Neural progenitor cell (in vitro differentiated cells): ENCODE measurements around the gene NTPCR. TPM values are rescaled to one million over a fixed set of nuclear protein-coding genes. Genes with fewer than 3 reads are reported as not detected.

ENCODE experiments used
- DNase-seq: peaks from one replicate; pipeline ENCODE4 v3.0.0-alpha.2; 2016; ENCODE audit warnings: low spot score
- H2AFZ ChIP-seq: fragments of 200-600 bp; sonication (generic); replicated peaks from 2 replicates; pipeline ENCODE4 v1.6.1; 2016; ENCODE audit warnings: antibody characterized with exemption
- H3F3A ChIP-seq: fragments of 200-600 bp; sonication (generic); 2 replicates; pipeline ENCODE4 v1.6.1; 2016; ENCODE audit warnings: antibody characterized with exemption, low read depth
- H3K27ac ChIP-seq: fragments of 200-600 bp; sonication (generic); 2 replicates; pipeline ENCODE4 v1.5.1; 2016; ENCODE audit warnings: mild to moderate bottlenecking
- H3K27me3 ChIP-seq: fragments of 200-600 bp; sonication (generic); 2 replicates; pipeline ENCODE4 v1.6.1; 2016; ENCODE audit warnings: mild to moderate bottlenecking, moderate library complexity
- H3K36me3 ChIP-seq: fragments of 200-600 bp; sonication (generic); 2 replicates; pipeline ENCODE4 v1.5.1; 2016
- H3K4me1 ChIP-seq: fragments of 200-600 bp; sonication (generic); 2 replicates; pipeline ENCODE4 v1.6.1; 2016; ENCODE audit warnings: mixed run types
- H3K4me2 ChIP-seq: fragments of 200-600 bp; sonication (generic); 2 replicates; pipeline ENCODE4 v1.6.1; 2016
- H3K4me3 ChIP-seq: fragments of 200-600 bp; sonication (generic); 2 replicates; pipeline ENCODE4 v1.5.1; 2016
- H3K79me2 ChIP-seq: fragments of 200-600 bp; sonication (generic); 2 replicates; pipeline ENCODE4 v1.6.1; 2016; ENCODE audit warnings: low read depth
- H3K9ac ChIP-seq: fragments of 200-600 bp; sonication (generic); 2 replicates; pipeline ENCODE4 v1.6.1; 2016
- H3K9me3 ChIP-seq: fragments of 200-600 bp; sonication (generic); 2 replicates; pipeline ENCODE4 v1.5.1; 2016; ENCODE audit warnings: low read depth
- H4K20me1 ChIP-seq: fragments of 200-600 bp; sonication (generic); 2 replicates; pipeline ENCODE4 v1.6.1; 2016; ENCODE audit warnings: low read depth
- H3K27ac Mint-ChIP-seq: 3 replicates; pipeline ENCODE4 v1.8.0; 2021; ENCODE audit warnings: mixed read lengths
- H3K27me3 Mint-ChIP-seq: 2 replicates; pipeline ENCODE4 v1.8.0; 2022; ENCODE audit warnings: low read depth, mild to moderate bottlenecking, inconsistent platforms, moderate library complexity, mixed read lengths; ENCODE audit not compliant: insufficient read depth
- H3K36me3 Mint-ChIP-seq: 3 replicates; pipeline ENCODE4 v1.8.0; 2021; ENCODE audit warnings: mixed read lengths
- H3K4me1 Mint-ChIP-seq: 3 replicates; pipeline ENCODE4 v1.8.0; 2021; ENCODE audit warnings: mixed read lengths
- H3K4me3 Mint-ChIP-seq: 3 replicates; pipeline ENCODE4 v1.8.0; 2021; ENCODE audit warnings: mild to moderate bottlenecking, moderate library complexity, mixed read lengths
- H3K9me3 Mint-ChIP-seq: 3 replicates; pipeline ENCODE4 v1.8.0; 2020; ENCODE audit warnings: mixed read lengths
- CTCF ChIP-seq: fragments of 200-600 bp; sonication (generic); IDR thresholded peaks from 2 replicates; pipeline ENCODE4 v1.5.1; 2017; ENCODE audit warnings: antibody characterized with exemption, mild to moderate bottlenecking
- EZH2 ChIP-seq: fragments of 200-600 bp; sonication (generic); IDR thresholded peaks from 2 replicates; pipeline ENCODE4 v1.6.1; 2017; ENCODE audit warnings: antibody characterized with exemption, mild to moderate bottlenecking, moderate library complexity
- EZH2phosphoT487 ChIP-seq: fragments of 200-600 bp; sonication (generic); IDR thresholded peaks from 2 replicates; pipeline ENCODE4 v1.6.1; 2017; ENCODE audit warnings: antibody characterized with exemption
- total RNA-seq: library from RNA; depleted of rRNA; stranded (reverse); fragments of >200 nt; gene quantifications from 2 replicates; pipeline ENCODE4 v1.2.3, GENCODE V29; 2015; ENCODE audit warnings: low replicate concordance

Gene NTPCR
- total RNA-seq, 1 donor from 2014 or later, result 65.7 TPM

GRCh38 chr1:232915212-232915611 is 35.2 kb upstream of the NTPCR start:
- no peaks in the 10 kb centered on the region for H3K4me1 Mint-ChIP-seq

GRCh38 chr1:232917053-232917452 is 33.4 kb upstream of the NTPCR start:
- Histone ChIP-seq H3F3A (no peaks in the 10 kb centered on the region), H3K4me1 (no peaks in the 10 kb centered on the region), H3K27ac (no peak overlapping the region), H3K79me2 (no peaks in the 10 kb centered on the region), H3K9ac (no peak overlapping the region), H3K4me3 (no peak overlapping the region), H3K4me2 (no peak overlapping the region), H3K9me3 (no peaks in the 10 kb centered on the region), H3K27me3 (no peaks in the 10 kb centered on the region), H4K20me1 (no peaks in the 10 kb centered on the region), H2AFZ (no peak overlapping the region), H3K36me3 (no peaks in the 10 kb centered on the region)
- Mint-ChIP-seq H3K4me1 (no peaks in the 10 kb centered on the region), H3K4me3 (no peak overlapping the region), H3K36me3 (peaks cover 5% of the 10 kb centered on the region), H3K27me3 (no peaks in the 10 kb centered on the region), H3K27ac (no peak overlapping the region), H3K9me3 (peaks cover 12% of the 10 kb centered on the region)
- TF ChIP-seq EZH2, result no peak
- TF ChIP-seq EZH2phosphoT487, result no peak
- TF ChIP-seq CTCF, result no peak
- DNase-seq, result no peak

More at GRCh38 chr1:232915212-232915611, 35.2 kb upstream of the NTPCR start:
- H3K9me3 ChIP-seq, result no peaks in the 10 kb centered on the region
- H3F3A ChIP-seq, result no peaks in the 10 kb centered on the region
- no peaks in the 10 kb centered on the region for H3K27me3 Mint-ChIP-seq
- no peaks in the 10 kb centered on the region for H3K79me2 ChIP-seq
- no peak overlapping the region for H3K4me3 Mint-ChIP-seq
- H2AFZ ChIP-seq, result no peak overlapping the region
- H3K27ac Mint-ChIP-seq, result peak overlapping the region; percentile 44
- no peak overlapping the region for H3K4me3 ChIP-seq
- no peak overlapping the region for H3K4me2 ChIP-seq
- H3K27ac ChIP-seq, result no peak overlapping the region
- no peak for DNase-seq
- no peaks in the 10 kb centered on the region for H3K36me3 ChIP-seq
- H3K4me1 ChIP-seq, result peaks cover 7% of the 10 kb centered on the region
- peaks cover 5% of the 10 kb centered on the region for H3K36me3 Mint-ChIP-seq
- no peak for TF ChIP-seq EZH2
- TF ChIP-seq EZH2phosphoT487, result no peak
- H3K9ac ChIP-seq, result no peak overlapping the region
- H3K9me3 Mint-ChIP-seq, result peaks cover 11% of the 10 kb centered on the region
- H3K27me3 ChIP-seq, result no peaks in the 10 kb centered on the region
- no peaks in the 10 kb centered on the region for H4K20me1 ChIP-seq

DNA sequence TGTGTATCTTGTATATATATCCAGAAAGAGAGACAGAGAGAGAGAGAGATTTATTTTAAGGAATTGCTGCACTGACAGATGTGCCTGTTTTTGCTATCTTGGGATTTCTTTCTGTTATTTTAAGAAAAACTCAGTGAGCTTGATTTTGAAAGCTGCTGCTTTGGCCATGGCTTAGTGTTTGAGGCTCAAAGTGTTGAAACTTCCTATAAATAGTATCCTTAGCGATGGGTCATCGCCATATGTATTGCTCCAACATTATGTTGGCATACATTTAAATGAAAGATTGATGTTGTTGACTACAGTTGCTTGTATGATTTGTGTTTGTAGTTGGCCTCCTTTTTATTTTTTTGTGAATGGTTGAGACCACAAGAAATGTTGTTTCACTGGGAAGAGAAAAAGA is 29.0 kb upstream of the NTPCR start:
- no peak overlapping the region for H3K27ac Mint-ChIP-seq
- H3K4me3 ChIP-seq, result no peak overlapping the region
- no peaks in the 10 kb centered on the region for H3K36me3 ChIP-seq
- no peaks in the 10 kb centered on the region for H4K20me1 ChIP-seq
- no peak overlapping the region for H3K27ac ChIP-seq
- no peaks in the 10 kb centered on the region for H3K4me1 ChIP-seq
- no peak overlapping the region for H3K4me2 ChIP-seq
- H3K9me3 Mint-ChIP-seq, result peaks cover 18% of the 10 kb centered on the region
- H3K27me3 Mint-ChIP-seq, result peaks cover 6% of the 10 kb centered on the region
- H2AFZ ChIP-seq, result no peak overlapping the region
- H3K79me2 ChIP-seq, result no peaks in the 10 kb centered on the region
- no peak overlapping the region for H3K9ac ChIP-seq
- no peaks in the 10 kb centered on the region for H3K27me3 ChIP-seq
- peaks cover 34% of the 10 kb centered on the region for H3K4me1 Mint-ChIP-seq
- H3K4me3 Mint-ChIP-seq, result no peak overlapping the region
- H3K36me3 Mint-ChIP-seq, result peaks cover 5% of the 10 kb centered on the region
- no peaks in the 10 kb centered on the region for H3K9me3 ChIP-seq
- H3F3A ChIP-seq, result no peaks in the 10 kb centered on the region
- no peak for DNase-seq
- no peak for TF ChIP-seq EZH2phosphoT487
- TF ChIP-seq EZH2, result no peak
- no peak for TF ChIP-seq CTCF

DNA sequence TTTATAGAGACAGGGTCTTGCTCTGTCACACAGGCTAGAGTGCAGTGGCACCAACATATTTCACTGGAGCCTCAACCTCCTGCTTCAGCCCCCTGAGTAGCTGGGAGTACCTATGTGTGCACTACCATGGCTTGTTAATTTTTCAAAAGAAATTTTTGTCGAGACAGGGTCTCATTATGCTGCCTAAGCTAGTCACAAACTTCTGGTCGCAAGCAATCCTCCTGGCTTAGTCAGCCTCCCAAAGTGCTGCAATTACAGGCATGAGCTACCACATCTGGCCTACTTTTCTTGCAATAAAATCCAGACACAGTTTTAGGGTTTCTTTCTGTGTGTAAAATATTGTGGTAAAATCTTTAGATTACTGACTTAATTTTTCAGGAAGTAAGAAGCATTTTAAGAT is 27.9 kb upstream of the NTPCR start:
- Histone ChIP-seq H3K9ac (no peak overlapping the region), H3K4me3 (no peak overlapping the region), H3F3A (no peaks in the 10 kb centered on the region), H3K9me3 (no peaks in the 10 kb centered on the region), H3K79me2 (no peaks in the 10 kb centered on the region), H3K27ac (no peak overlapping the region), H2AFZ (no peak overlapping the region), H3K27me3 (no peaks in the 10 kb centered on the region), H3K36me3 (no peaks in the 10 kb centered on the region), H4K20me1 (no peaks in the 10 kb centered on the region), H3K4me2 (no peak overlapping the region), H3K4me1 (no peaks in the 10 kb centered on the region)
- Mint-ChIP-seq H3K27me3 (peaks cover 11% of the 10 kb centered on the region), H3K9me3 (peaks cover 24% of the 10 kb centered on the region), H3K36me3 (peaks cover 9% of the 10 kb centered on the region), H3K27ac (no peak overlapping the region), H3K4me3 (no peak overlapping the region), H3K4me1 (peaks cover 45% of the 10 kb centered on the region)
- TF ChIP-seq CTCF (no peak), EZH2phosphoT487 (no peak), EZH2 (no peak)
- no peak for DNase-seq
